ENCODE data around the gene GRIN2A. TPM values are rescaled to one million over a fixed set of nuclear protein-coding genes. Genes with fewer than 3 reads are reported as not detected.

Gene GRIN2A
- total RNA-seq, 2 experiments from 2014 or later = not detected

GRCh38 chr16:9906218-9906617, 276.0 kb downstream of the GRIN2A start:
- ChIA-PET CTCF (ENCODE audit: unreplicated experiment) (no interaction called here), POLR2A (interaction anchor here (0.5 kb wide), 1 partner anchor 27 kb away, joined by 3 read pairs; no protein-coding TSS in a partner anchor)
- Histone ChIP-seq H3K27ac (ENCODE audit: low read depth, low read length, poor library complexity, severe bottlenecking) (no peak overlapping the region), H3K4me1 (ENCODE audit: insufficient read depth, low read length, poor library complexity, severe bottlenecking) (no peaks in the 10 kb centered on the region), H2AFZ (ENCODE audit: low read length) (no peak overlapping the region), H3K36me3 (ENCODE audit: insufficient read depth, low read length) (no peaks in the 10 kb centered on the region), H3K4me3 (ENCODE audit: low read depth, low read length, poor library complexity, severe bottlenecking) (no peak overlapping the region), H3K9me2 (ENCODE audit: insufficient read depth, low read length) (no peaks in the 10 kb centered on the region), H4K20me1 (ENCODE audit: insufficient read depth, low read length) (no peaks in the 10 kb centered on the region), H3K4me2 (ENCODE audit: low read length) (no peak overlapping the region), H3K9me3 (ENCODE audit: low read length) (no peaks in the 10 kb centered on the region), H3K79me2 (ENCODE audit: insufficient read depth, low read depth, low read length) (no peaks in the 10 kb centered on the region)
- no peak for TF ChIP-seq CTCF (conservative IDR thresholded peaks at IDR 0.05; ENCODE audit: low read length)
- no peak for TF ChIP-seq EZH2phosphoT487 (IDR thresholded peaks at IDR 0.05; ENCODE audit: borderline replicate concordance, low read depth, low read length)
- intact Hi-C loops (cut with micrococcal nuclease; ENCODE audit: unreplicated experiment) = no loop called here
- no peak for DNase-seq (ENCODE audit: low spot score)
- no TSS peak for BruUV-seq (replicated peaks)

- Histone ChIP-seq H3K27ac (ENCODE audit: low read depth, low read length, poor library complexity, severe bottlenecking) (no peak overlapping the region), H3K4me3 (ENCODE audit: low read depth, low read length, poor library complexity, severe bottlenecking) (no peak overlapping the region), H3K36me3 (ENCODE audit: insufficient read depth, low read length) (no peaks in the 10 kb centered on the region), H3K79me2 (ENCODE audit: insufficient read depth, low read depth, low read length) (no peaks in the 10 kb centered on the region), H3K9me2 (ENCODE audit: insufficient read depth, low read length) (no peaks in the 10 kb centered on the region), H4K20me1 (ENCODE audit: insufficient read depth, low read length) (no peaks in the 10 kb centered on the region), H2AFZ (ENCODE audit: low read length) (no peak overlapping the region), H3K4me2 (ENCODE audit: low read length) (no peak overlapping the region), H3K4me1 (ENCODE audit: insufficient read depth, low read length, poor library complexity, severe bottlenecking) (no peaks in the 10 kb centered on the region), H3K9me3 (ENCODE audit: low read length) (no peaks in the 10 kb centered on the region)
- ChIA-PET POLR2A (no interaction called here), CTCF (ENCODE audit: unreplicated experiment) (no interaction called here)
- no peak for DNase-seq (ENCODE audit: low spot score)
- BruUV-seq (replicated peaks) = no TSS peak
- TF ChIP-seq EZH2phosphoT487 (IDR thresholded peaks at IDR 0.05; ENCODE audit: borderline replicate concordance, low read depth, low read length) (no peak), CTCF (conservative IDR thresholded peaks at IDR 0.05; ENCODE audit: low read length) (no peak)
- intact Hi-C loops (cut with micrococcal nuclease; ENCODE audit: unreplicated experiment) = no loop called here
Observed at GRCh38 chr16:9904526-9904925, 277.7 kb downstream of the GRIN2A start.

- POLR2A ChIA-PET = no interaction called here
- Histone ChIP-seq H4K20me1 (ENCODE audit: insufficient read depth, low read length) (no peaks in the 10 kb centered on the region), H3K4me3 (ENCODE audit: low read depth, low read length, poor library complexity, severe bottlenecking) (no peak overlapping the region), H3K27ac (ENCODE audit: low read depth, low read length, poor library complexity, severe bottlenecking) (no peak overlapping the region), H3K79me2 (ENCODE audit: insufficient read depth, low read depth, low read length) (no peaks in the 10 kb centered on the region), H3K9me3 (ENCODE audit: low read length) (no peaks in the 10 kb centered on the region), H2AFZ (ENCODE audit: low read length) (no peak overlapping the region), H3K4me1 (ENCODE audit: insufficient read depth, low read length, poor library complexity, severe bottlenecking) (no peaks in the 10 kb centered on the region), H3K36me3 (ENCODE audit: insufficient read depth, low read length) (no peaks in the 10 kb centered on the region), H3K4me2 (ENCODE audit: low read length) (no peak overlapping the region), H3K9me2 (ENCODE audit: insufficient read depth, low read length) (no peaks in the 10 kb centered on the region)
- no TSS peak for BruUV-seq (replicated peaks)
- CTCF ChIA-PET (ENCODE audit: unreplicated experiment) = no interaction called here
- TF ChIP-seq CTCF (conservative IDR thresholded peaks at IDR 0.05; ENCODE audit: low read length) (no peak), EZH2phosphoT487 (IDR thresholded peaks at IDR 0.05; ENCODE audit: borderline replicate concordance, low read depth, low read length) (no peak)
- intact Hi-C loops (cut with micrococcal nuclease; ENCODE audit: unreplicated experiment) = no loop called here
- no peak for DNase-seq (ENCODE audit: low spot score)
Observed at GRCh38 chr16:9900576-9900975, 281.7 kb downstream of the GRIN2A start.

All from OCI-LY7 (cell line).